ENCODE results near the gene RBM25. TPM values are rescaled to one million over a fixed set of nuclear protein-coding genes. Genes with fewer than 3 reads are reported as not detected.

RBM25 gene
- total RNA-seq, 1 donor from 2014 or later = 59.6 TPM

- H3K4me1 ChIP-seq = no peaks in the 10 kb centered on the region
- TF ChIP-seq CTCF (IDR thresholded peaks at IDR 0.05) = no peak
- H3K4me3 ChIP-seq = no peak overlapping the region
- DNase-seq (ENCODE audit: low spot score in 2 of 2) = no peak
- no peak overlapping the region for H3K27ac ChIP-seq
- H3K27me3 ChIP-seq = no peaks in the 10 kb centered on the region
- no peaks in the 10 kb centered on the region for H3K9me3 ChIP-seq
- H3K36me3 ChIP-seq = peaks cover 14 to 32% of the 10 kb centered on the region in 2 donors
- intact Hi-C loops (cut with DNase I) = no loop called here
Measured at GRCh38 chr14:73125746-73126145, 67.4 kb downstream of the RBM25 start.

- H3K36me3 ChIP-seq = no peaks in the 10 kb centered on the region
- intact Hi-C loops (cut with DNase I) = no loop called here
- H3K27me3 ChIP-seq = no peaks in the 10 kb centered on the region
- no peak overlapping the region for H3K4me3 ChIP-seq
- no peak for DNase-seq (ENCODE audit: low spot score in 2 of 2)
- TF ChIP-seq CTCF (IDR thresholded peaks at IDR 0.05) = no peak
- peaks cover 9 to 11% of the 10 kb centered on the region in 2 donors for H3K4me1 ChIP-seq
- H3K9me3 ChIP-seq = no peaks in the 10 kb centered on the region
- H3K27ac ChIP-seq = no peak overlapping the region
Measured at GRCh38 chr14:73133795-73134194, 75.5 kb downstream of the RBM25 start.

GRCh38 chr14:73136085-73136386 lies 77.7 kb downstream of the RBM25 start:
- no peak for DNase-seq (ENCODE audit: low spot score in 2 of 2)
- Histone ChIP-seq H3K4me3 (peak overlapping the region; percentile 93 to 97), H3K36me3 (no peaks in the 10 kb centered on the region), H3K4me1 (peaks cover 9 to 11% of the 10 kb centered on the region in 2 donors), H3K27me3 (no peaks in the 10 kb centered on the region), H3K9me3 (no peaks in the 10 kb centered on the region), H3K27ac (peak overlapping the region; percentile 96 to 97)
- intact Hi-C loops (cut with DNase I) = loop anchor here (2.0 kb wide), 1 partner anchor 77 kb away; the partner anchor contains the start of gene RBM25
- no peak for TF ChIP-seq CTCF (IDR thresholded peaks at IDR 0.05)

- Histone ChIP-seq H3K9me3 (no peaks in the 10 kb centered on the region), H3K36me3 (no peaks in the 10 kb centered on the region), H3K27me3 (no peaks in the 10 kb centered on the region), H3K4me3 (peak within 1 kb of the TSS; percentile 93 to 97), H3K4me1 (peaks cover 9 to 11% of the 10 kb centered on the region in 2 donors), H3K27ac (peak within 1 kb of the TSS; percentile 96 to 97)
- intact Hi-C loops (cut with DNase I) = loop anchor here (2.0 kb wide), 1 partner anchor 78 kb away; the partner anchor contains the start of gene RBM25
- DNase-seq (ENCODE audit: low spot score in 2 of 2) = peak; percentile 86 to 98
- TF ChIP-seq CTCF (IDR thresholded peaks at IDR 0.05) = no peak
Measured at GRCh38 chr14:73136387-73137225, 78.3 kb downstream of the RBM25 start, which contains the start of gene PSEN1. TSS of gene PSEN1 (plus strand) at chr14:73136507. CDS start at chr14:73148020, 11,513 bp downstream.

- H3K27ac ChIP-seq = no peak overlapping the region
- intact Hi-C loops (cut with DNase I) = no loop called here
- H3K4me3 ChIP-seq = no peak overlapping the region
- DNase-seq (ENCODE audit: low spot score in 2 of 2) = no peak
- peaks cover 8 to 9% of the 10 kb centered on the region in 2 donors for H3K4me1 ChIP-seq
- H3K27me3 ChIP-seq = no peaks in the 10 kb centered on the region
- no peaks in the 10 kb centered on the region for H3K36me3 ChIP-seq
- no peaks in the 10 kb centered on the region for H3K9me3 ChIP-seq
- no peak for TF ChIP-seq CTCF (IDR thresholded peaks at IDR 0.05)
Measured at GRCh38 chr14:73140811-73141323, 82.5 kb downstream of the RBM25 start.

Measured in ascending aorta (tissue), 2 donors.